GM12878 (cell line): ENCODE results near the gene BCOR. TPM values are rescaled to one million over a fixed set of nuclear protein-coding genes. Genes with fewer than 3 reads are reported as not detected.
A peak's percentile ranks its signal among the peaks of the same experiment; 100 is the strongest.

Experiments
- ATAC-seq: fragments of 200-7000 bp; cut with Tn5 transposase; 3 replicates; pipeline ENCODE4 v1.9.1; 2020; ENCODE audit warnings: mild to moderate bottlenecking, moderate library complexity
- BruUV-seq: library from RNA; stranded (reverse); fragments of 400-500 nt; replicated peaks from 2 replicates; lab custom pipeline; 2021; lab: Mats Ljungman, UMichigan
- CTCF ChIA-PET: fragments of 300-600 bp; sonication (Branson Sonifier 250); formaldehyde crosslinking; extraction: SDS; loops from one replicate; lab custom pipeline; 2021; ENCODE audit warnings: inconsistent platforms; lab: Yijun Ruan, JAX
- POLR2A ChIA-PET: fragments of 350-600 bp; formaldehyde crosslinking; extraction: SDS; loops from one replicate; lab custom pipeline; 2021; ENCODE audit warnings: inconsistent platforms; lab: Charles Lee
- RAD21 ChIA-PET: fragments of 300-600 bp; sonication (Branson Sonifier 250); formaldehyde crosslinking; loops from one replicate; lab custom pipeline; 2023; ENCODE audit warnings: antibody characterized with exemption; ENCODE audit not compliant: unreplicated experiment; lab: Charles Lee
- SMC1A ChIA-PET: fragments of 300-600 bp; sonication (Branson Sonifier 250); formaldehyde crosslinking; loops from one replicate; lab custom pipeline; 2023; ENCODE audit not compliant: unreplicated experiment, uncharacterized antibody; lab: Charles Lee
- DNase-seq: peaks from one replicate; pipeline ENCODE4 v3.0.0-alpha.2; 2011; ENCODE audit warnings: low read depth, low spot score
- FAIRE-seq: peaks from 3 replicates; lab custom pipeline; 2011; peaks lifted over from hg19 to GRCh38; lab: Jason Lieb, UNC
- H2AFZ ChIP-seq: 2 replicates; pipeline ENCODE4 v1.6.0; 2011; ENCODE audit warnings: low read depth, low read length, control low read depth; ENCODE audit not compliant: control insufficient read depth
- H3K27ac ChIP-seq: 2 replicates; pipeline ENCODE4 v1.5.1; 2011; ENCODE audit warnings: control low read depth; ENCODE audit not compliant: control insufficient read depth, insufficient read depth
- H3K27me3 ChIP-seq, 2 experiments: replicated peaks in 1 of 2; 2 replicates each; pipeline versions ENCODE4 v1.6.0 to v1.6.1; 2011; ENCODE audit warnings: low read length in 1 of 2; ENCODE audit not compliant: control insufficient read depth in 2 of 2, insufficient read depth in 2 of 2
- H3K36me3 ChIP-seq, 2 experiments: 2 replicates each; pipeline ENCODE4 v1.5.1; 2011; ENCODE audit warnings: low read length in 1 of 2; ENCODE audit not compliant: control insufficient read depth in 2 of 2, insufficient read depth in 2 of 2
- H3K4me1 ChIP-seq: 2 replicates; pipeline ENCODE4 v1.6.1; 2011; ENCODE audit warnings: mild to moderate bottlenecking, low read length, moderate library complexity, mixed read lengths; ENCODE audit not compliant: control insufficient read depth, insufficient read depth
- H3K4me2 ChIP-seq: 2 replicates; pipeline ENCODE4 v1.6.0; 2011; ENCODE audit warnings: control low read depth; ENCODE audit not compliant: control insufficient read depth, insufficient read depth
- H3K4me3 ChIP-seq: fragments of 200-600 bp; sonication (generic); 2 replicates; pipeline ENCODE4 v1.5.1; 2016
- H3K79me2 ChIP-seq: 2 replicates; pipeline ENCODE4 v1.6.0; 2011; ENCODE audit warnings: low read length; ENCODE audit not compliant: control insufficient read depth, insufficient read depth
- H3K9ac ChIP-seq: 2 replicates; pipeline ENCODE4 v1.8.0; 2011; ENCODE audit warnings: low read length, control low read depth, mixed read lengths; ENCODE audit not compliant: control insufficient read depth, insufficient read depth
- H3K9me3 ChIP-seq: replicated peaks from 3 replicates; pipeline ENCODE4 v1.5.1; 2011; ENCODE audit warnings: mild to moderate bottlenecking, low read length; ENCODE audit not compliant: control insufficient read depth, insufficient read depth
- H4K20me1 ChIP-seq: 2 replicates; pipeline ENCODE4 v1.6.0; 2011; ENCODE audit not compliant: control insufficient read depth, insufficient read depth
- ATF2 ChIP-seq: IDR thresholded peaks from 2 replicates; pipeline ENCODE4 v1.6.1; 2012; ENCODE audit warnings: low read length, inconsistent platforms
- BCLAF1 ChIP-seq: fragments of 450-650 bp; IDR thresholded peaks from 2 replicates; pipeline ENCODE4 v1.6.1; 2017; ENCODE audit warnings: antibody characterized with exemption, mild to moderate bottlenecking, moderate library complexity
- CHD2 ChIP-seq: IDR thresholded peaks from 2 replicates; pipeline ENCODE4 v1.6.1; 2011; ENCODE audit warnings: low read depth, low read length, improper control_type of control experiment, borderline replicate concordance
- CREM ChIP-seq: IDR thresholded peaks from 2 replicates; pipeline ENCODE4 v1.6.1; 2014; ENCODE audit warnings: antibody characterized with exemption, low read depth
- GATAD2B ChIP-seq: fragments of 450-650 bp; conservative IDR thresholded peaks from 2 replicates; pipeline ENCODE4 v1.6.1; 2017; ENCODE audit warnings: low read depth, mild to moderate bottlenecking, moderate library complexity
- IKZF1 ChIP-seq: fragments of 450-650 bp; conservative IDR thresholded peaks from 2 replicates; pipeline ENCODE4 v1.6.1; 2017; ENCODE audit warnings: antibody characterized with exemption, mild to moderate bottlenecking
- IRF4 ChIP-seq: IDR thresholded peaks from 2 replicates; pipeline ENCODE4 v1.6.1; 2011; ENCODE audit warnings: low read depth, low read length
- JUNB ChIP-seq: IDR thresholded peaks from 2 replicates; pipeline ENCODE4 v1.6.1; 2016; ENCODE audit warnings: antibody characterized with exemption, mild to moderate bottlenecking
- MTA3 ChIP-seq: IDR thresholded peaks from 2 replicates; pipeline ENCODE4 v1.6.1; 2012; ENCODE audit warnings: low read length, inconsistent platforms, borderline replicate concordance
- NR2C1 ChIP-seq: fragments of 450-650 bp; IDR thresholded peaks from 2 replicates; pipeline ENCODE4 v1.6.1; 2017; ENCODE audit warnings: antibody characterized with exemption, mild to moderate bottlenecking, moderate library complexity
- POU2F2 ChIP-seq: IDR thresholded peaks from 3 replicates; pipeline ENCODE4 v1.6.1; 2011; ENCODE audit warnings: low read depth, mild to moderate bottlenecking, low read length, borderline replicate concordance
- RAD51 ChIP-seq: fragments of 450-650 bp; IDR thresholded peaks from 2 replicates; pipeline ENCODE4 v1.6.1; 2016; ENCODE audit warnings: moderate library complexity, mild to moderate bottlenecking, inconsistent platforms
- RB1 ChIP-seq: fragments of 450-650 bp; formaldehyde crosslinking; IDR thresholded peaks from 2 replicates; pipeline ENCODE4 v1.6.1; 2017; ENCODE audit warnings: mild to moderate bottlenecking, borderline replicate concordance
- RUNX3 ChIP-seq: IDR thresholded peaks from 2 replicates; pipeline ENCODE4 v1.6.1; 2012; ENCODE audit warnings: low read length, inconsistent platforms
- SIX5 ChIP-seq: IDR thresholded peaks from 2 replicates; pipeline ENCODE4 v1.6.1; 2011; ENCODE audit warnings: mild to moderate bottlenecking, low read depth, low read length, moderate library complexity; ENCODE audit not compliant: severe bottlenecking
- SKIL ChIP-seq: fragments of 450-650 bp; IDR thresholded peaks from 2 replicates; pipeline ENCODE4 v1.6.1; 2017; ENCODE audit warnings: mild to moderate bottlenecking, low read depth, inconsistent platforms; ENCODE audit not compliant: poor library complexity, severe bottlenecking
- SREBF1 ChIP-seq: IDR thresholded peaks from 2 replicates; pipeline ENCODE4 v1.6.1; 2012; ENCODE audit warnings: mild to moderate bottlenecking, low read length
- SUPT20H ChIP-seq: IDR thresholded peaks from 2 replicates; pipeline ENCODE4 v1.6.1; 2011; ENCODE audit warnings: low read depth, mild to moderate bottlenecking, low read length, moderate library complexity, borderline replicate concordance; ENCODE audit not compliant: control insufficient read depth
- TCF3 ChIP-seq: IDR thresholded peaks from 2 replicates; pipeline ENCODE4 v1.6.1; 2012; ENCODE audit warnings: low read depth, mild to moderate bottlenecking, low read length, borderline replicate concordance; ENCODE audit not compliant: insufficient read depth
- ZNF217 ChIP-seq: fragments of 450-650 bp; IDR thresholded peaks from 2 replicates; pipeline ENCODE4 v1.6.1; 2017; ENCODE audit warnings: antibody characterized with exemption, mild to moderate bottlenecking
- WGBS: methylation state at CpG from one replicate; pipeline ENCODE4 v1.1.6; 2016; ENCODE audit warnings: low lambda C conversion rate; ENCODE audit not compliant: insufficient replicate concordance, insufficient coverage; ENCODE audit errors: missing lambda C conversion rate; 5-methylcytosine and 5-hydroxymethylcytosine counted together
- in situ Hi-C: fragments of 300-500 bp; cut with MboI; formaldehyde crosslinking; loops from 9 replicates; pipeline ENCODE4 v1.14.3; 2018; ENCODE audit warnings: mixed read lengths
- intact Hi-C: fragments of 100-400 bp; cut with micrococcal nuclease; formaldehyde crosslinking; loops from one replicate; pipeline ENCODE4 v1.14.2; 2022; ENCODE audit not compliant: unreplicated experiment
- polyA plus RNA-seq, 11 experiments: library from polyadenylated mRNA; depleted of rRNA in 4 of 11; unstranded in 6 of 11; stranded (reverse) in 5 of 11; fragments of >200 nt; fragmentation: Nextera tagmentation in 4 of 11; fragmentation: Illumina TruSeq in 1 of 11; extraction: Ambion mirVana in 4 of 11; extraction: Trizol in 1 of 11; gene quantifications; 1 replicate in 1 of 11; 2 replicates in 10 of 11; pipeline versions ENCODE4 v1.2.1 to v1.2.3, GENCODE V29; 2011 to 2016; ENCODE audit warnings: inconsistent platforms in 2 of 11, missing spikeins in 2 of 11, low read depth in 1 of 11
- total RNA-seq, 4 experiments: library from RNA; depleted of rRNA in 3 of 4; stranded (reverse); fragments of >200 nt in 3 of 4; fragmentation: Illumina TruSeq in 1 of 4; extraction: Trizol in 1 of 4; gene quantifications; 2 replicates each; pipeline versions ENCODE4 v1.2.1 to v1.2.3, GENCODE V29; 2013 to 2021

Gene BCOR
- total and polyA plus RNA-seq, 10 of the 15 experiments (the other 5 are each of a cell fraction or from before 2014, with no cell fraction given) = 5.1 to 16.4 (median 10.1) TPM

GRCh38 chrX:40012868-40013265, 84.9 kb downstream of the BCOR start:
- FAIRE-seq (no peak), DNase-seq (no peak), ATAC-seq (peak; percentile 66)
- H3K27ac ChIP-seq = no peak overlapping the region; the same call in 1 of the 2 replicates
- CTCF ChIA-PET = interaction anchor here (0.9 kb wide), 1 partner anchor 159 kb away, joined by 3 read pairs; no protein-coding TSS in a partner anchor
- peaks cover 5% of the 10 kb centered on the region; the same call in 1 of the 2 replicates for H3K4me1 ChIP-seq
- in situ Hi-C loops = no loop called here
- intact Hi-C loops = loop anchor here (5.0 to 10.0 kb wide), 3 partner anchors 84 to 198 kb away; partner anchors contain the start of gene BCOR
- 37% methylated on average over 35 of the region's 35 CpGs for WGBS
- no peak overlapping the region for H3K4me3 ChIP-seq
- no peaks in the 10 kb centered on the region for H3K79me2 ChIP-seq
- BruUV-seq = no TSS peak
- H4K20me1 ChIP-seq = no peaks in the 10 kb centered on the region
- peak overlapping the region; percentile 50; the same call in 1 of the 2 replicates for H3K9ac ChIP-seq
- SMC1A ChIA-PET = no interaction called here
- RAD21 ChIA-PET = interaction anchor here (1.2 to 1.8 kb wide), 3 partner anchors 84 to 158 kb away, joined by 3 to 5 read pairs (median 4); no protein-coding TSS in a partner anchor
- POLR2A ChIA-PET = interaction anchor here (0.9 kb wide), 1 partner anchor 86 kb away, joined by 4 read pairs; no protein-coding TSS in a partner anchor
- peaks cover 11% of the 10 kb centered on the region for H3K9me3 ChIP-seq
- H2AFZ ChIP-seq = peak overlapping the region; percentile 39; the same call in 1 of the 2 replicates
- no peaks in the 10 kb centered on the region for H3K36me3 ChIP-seq
- H3K4me2 ChIP-seq = peak overlapping the region; percentile 66
- H3K27me3 ChIP-seq = peaks cover 0 to 3% of the 10 kb centered on the region in 2 experiments; a peak in 1 of 4 replicates
- TF ChIP-seq IRF4 (no peak), RUNX3 (peak; percentile 27; the same call in 1 of the 2 replicates), RB1 (no peak), POU2F2 (no peak), CHD2 (0 out of 2 replicates have a peak, but pooled peaks have one; percentile 31), SIX5 (no peak), ZNF217 (no peak), ATF2 (no peak), RAD51 (no peak), NR2C1 (no peak), BCLAF1 (no peak), JUNB (no peak), SREBF1 (no peak), SKIL (no peak), SUPT20H (no peak), CREM (0 out of 2 replicates have a peak, but pooled peaks have one; percentile 18), IKZF1 (no peak), MTA3 (no peak), GATAD2B (peak; percentile 43; the same call in 1 of the 2 replicates), TCF3 (no peak)
